Measurements from ENCODE around the gene NAV3.

NAV3 gene

DNA sequence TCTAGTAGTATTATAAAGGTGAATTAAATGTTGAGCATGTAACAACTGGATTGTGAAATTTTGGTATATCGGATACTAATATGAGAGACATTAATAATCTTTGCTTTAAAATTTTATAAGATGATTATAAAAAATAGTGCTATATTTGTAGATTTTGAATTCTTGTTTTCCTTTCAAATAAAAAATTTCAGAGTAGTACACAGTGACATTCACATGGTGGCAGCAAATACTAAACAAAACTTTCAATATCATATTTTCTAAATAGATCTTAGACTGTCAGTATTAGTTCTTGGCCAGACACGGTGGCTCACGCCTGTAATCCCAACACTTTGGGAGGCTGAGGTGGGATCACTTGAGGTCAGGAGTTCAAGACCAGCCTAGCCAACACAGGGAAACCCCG is 166.0 kb downstream of the NAV3 start:
- no peak for DNase-seq

- DNase-seq, result no peak
Observed at GRCh38 chr12:77998236-77998786, 167.6 kb downstream of the NAV3 start.

- DNase-seq, result no peak
Observed at GRCh38 chr12:77999074-77999715, 168.5 kb downstream of the NAV3 start.

DNA sequence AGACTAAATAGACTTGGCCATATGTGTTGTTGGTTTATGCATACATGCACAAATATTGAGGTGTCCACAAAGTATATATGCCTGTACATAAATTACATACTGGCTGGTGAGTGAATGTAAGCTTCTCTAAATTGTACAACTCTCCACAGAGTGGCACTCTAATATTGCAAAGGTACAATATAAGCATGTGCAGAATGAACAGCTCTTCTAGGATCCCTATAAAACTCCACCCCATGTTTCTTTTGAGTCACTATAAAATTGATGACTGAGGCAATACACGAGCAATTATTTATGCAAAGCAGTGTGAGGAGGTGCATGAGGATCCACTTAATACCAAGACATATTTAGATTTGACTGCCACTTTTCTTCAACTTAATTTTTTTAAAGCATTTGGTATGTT is 172.2 kb downstream of the NAV3 start:
- no peak for DNase-seq

- DNase-seq, result no peak
Observed at GRCh38 chr12:78004249-78005093, 173.8 kb downstream of the NAV3 start.

DNA sequence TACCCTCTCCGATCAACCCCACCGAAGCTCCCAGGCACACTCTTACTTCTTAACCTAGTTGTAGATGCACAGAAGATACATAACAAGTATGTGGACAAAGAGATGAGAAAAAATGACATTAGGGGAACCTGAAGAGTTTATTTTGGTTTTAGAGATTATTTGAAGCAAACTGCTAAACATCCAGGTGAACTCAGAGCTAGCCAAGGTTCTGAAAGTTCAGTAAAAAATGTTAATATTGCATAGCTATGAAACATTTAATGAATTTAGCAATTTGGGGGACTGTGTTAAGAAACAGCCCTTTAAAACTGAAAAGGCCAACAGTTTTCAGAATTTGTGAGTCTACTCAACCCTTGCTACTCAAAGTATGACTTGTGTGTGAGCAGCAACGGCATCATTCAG is 174.4 kb downstream of the NAV3 start:
- DNase-seq, result no peak

- no peak for DNase-seq
Observed at GRCh38 chr12:78007173-78007572, 176.5 kb downstream of the NAV3 start.

DNA sequence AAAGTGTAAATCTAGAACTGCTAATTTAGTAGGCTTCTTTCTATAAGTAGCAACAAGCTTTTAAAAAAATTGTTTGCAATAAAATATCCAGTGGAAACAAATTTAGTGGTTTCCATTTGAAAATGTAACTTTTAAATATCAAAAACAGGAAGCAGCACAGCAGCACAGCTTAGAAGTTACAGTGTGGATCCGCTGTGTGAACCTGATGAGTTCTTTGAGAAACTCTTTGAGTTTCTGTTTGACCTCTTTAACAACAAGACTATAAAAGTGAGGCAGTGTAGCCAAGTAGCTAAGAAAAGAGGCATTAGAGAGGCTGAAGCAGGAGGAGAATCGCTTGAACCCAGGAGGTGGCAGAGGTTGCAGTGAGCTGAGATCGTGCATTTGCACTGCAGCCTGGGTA is 178.3 kb downstream of the NAV3 start:
- DNase-seq, result no peak

GRCh38 chr12:78018171-78018910 is 187.6 kb downstream of the NAV3 start:
- DNase-seq, result no peak

DNA sequence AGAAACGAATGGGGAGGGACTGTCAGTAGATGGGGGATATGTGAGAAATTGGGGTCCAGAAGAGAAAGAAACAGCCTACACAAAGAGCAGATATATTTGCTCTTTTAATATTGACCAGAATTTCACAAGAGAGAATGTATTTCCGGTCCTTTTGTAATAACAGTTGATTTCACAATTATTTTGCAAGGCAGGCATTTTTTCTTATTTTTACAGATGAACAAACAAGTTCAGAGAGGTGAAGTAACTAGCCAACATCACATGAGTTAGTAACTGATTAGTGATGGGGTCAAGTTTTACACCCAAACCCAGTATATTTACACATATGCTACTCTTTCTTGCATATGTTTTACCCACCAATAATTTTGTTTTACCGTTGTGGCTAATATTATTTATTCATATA is 188.2 kb downstream of the NAV3 start:
- DNase-seq, result no peak

DNA sequence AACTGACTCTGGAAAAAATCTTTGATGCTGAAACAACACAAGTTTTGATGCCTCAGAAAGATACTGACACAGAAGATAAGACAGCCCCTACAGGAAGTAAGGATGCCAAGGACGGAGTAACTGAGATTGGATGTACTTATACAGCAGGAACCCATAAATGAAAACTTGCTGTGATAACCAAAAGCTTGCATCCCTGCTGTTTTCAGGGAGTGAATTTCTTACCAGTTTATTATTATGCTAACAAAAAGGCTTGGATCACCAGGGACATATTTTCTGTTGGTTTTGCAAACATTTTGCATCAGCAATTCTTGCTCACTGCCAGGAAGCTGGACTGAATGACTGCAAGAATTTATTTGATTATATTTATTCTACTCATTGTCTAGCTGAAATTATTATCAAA is 197.7 kb downstream of the NAV3 start:
- no peak for DNase-seq

DNA sequence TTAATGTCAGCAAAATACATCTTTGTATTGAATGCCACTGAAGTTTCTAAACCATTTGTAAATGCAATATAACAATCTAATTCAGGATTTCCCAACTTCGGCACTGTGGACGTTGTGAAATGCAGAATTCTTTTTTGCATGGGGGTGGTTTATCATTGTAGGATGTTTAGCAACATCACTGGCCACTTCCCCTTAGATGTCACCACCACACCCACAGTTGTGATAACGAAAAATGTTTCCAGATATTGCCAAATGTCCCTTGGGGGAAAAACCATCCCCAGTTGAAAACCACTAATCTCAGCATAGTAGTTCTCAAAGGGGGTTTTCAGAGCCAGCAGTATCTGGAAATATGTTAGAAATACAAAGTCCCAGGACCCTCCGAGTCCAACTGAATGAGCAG is 203.3 kb downstream of the NAV3 start:
- DNase-seq, result no peak

DNA sequence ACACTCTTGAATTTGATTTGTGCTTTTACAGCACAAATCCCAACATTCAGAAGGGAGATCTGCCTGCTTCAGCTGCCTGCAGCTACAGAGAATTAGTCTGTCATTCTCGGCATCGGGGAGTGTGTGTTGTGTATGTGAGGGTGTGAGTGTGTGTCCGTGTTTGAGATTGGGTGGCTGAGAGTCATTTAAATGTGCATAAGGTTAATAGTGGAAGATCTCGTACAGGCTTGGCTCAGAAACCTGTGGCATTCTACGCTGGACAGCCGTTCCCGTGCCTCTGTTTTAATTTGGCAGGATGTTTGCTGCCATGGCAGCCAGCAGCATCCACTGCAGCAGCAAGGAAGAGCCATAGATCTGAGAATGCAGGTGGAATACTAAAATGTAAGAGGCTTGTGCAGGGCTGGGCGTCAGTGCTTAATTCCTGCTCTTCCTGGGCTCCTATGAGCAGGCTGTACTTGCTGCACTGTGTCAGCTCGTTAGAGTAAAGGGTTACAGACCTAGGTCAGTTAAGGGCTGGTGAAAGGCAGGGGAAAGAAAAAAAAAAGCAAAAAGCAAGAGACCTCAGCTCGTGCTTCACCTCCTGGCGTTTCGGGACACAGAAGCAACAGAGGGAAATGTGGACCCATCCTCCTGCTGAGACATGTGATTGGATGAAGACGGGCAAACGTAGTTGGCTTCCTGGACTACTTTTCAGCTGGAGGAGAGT is 205.4 kb downstream of the NAV3 start:
- DNase-seq, result no peak

GRCh38 chr12:78036874-78037273 is 206.2 kb downstream of the NAV3 start:
- no peak for DNase-seq

DNA sequence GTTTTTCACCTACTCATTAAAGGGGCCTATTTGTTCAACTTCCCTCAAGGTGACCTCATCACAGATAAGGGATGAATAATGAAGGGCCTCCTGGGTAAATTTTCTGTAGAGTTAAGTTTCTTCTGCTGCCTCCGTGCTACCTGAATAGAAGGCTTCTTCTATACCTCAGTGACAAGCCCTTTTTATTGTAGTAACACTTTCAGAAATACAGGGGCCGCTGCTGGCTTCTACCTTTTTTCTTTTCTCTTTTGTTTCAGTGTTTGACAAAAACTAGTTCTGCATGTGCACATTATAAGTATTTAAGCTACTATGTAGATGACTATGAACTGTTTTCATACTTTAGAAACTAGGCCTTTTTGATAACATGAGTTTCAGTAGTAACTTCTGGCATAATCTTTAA is 207.0 kb downstream of the NAV3 start:
- DNase-seq, result no peak

- no peak for DNase-seq
Observed at GRCh38 chr12:78038541-78038940, 207.8 kb downstream of the NAV3 start.

DNA sequence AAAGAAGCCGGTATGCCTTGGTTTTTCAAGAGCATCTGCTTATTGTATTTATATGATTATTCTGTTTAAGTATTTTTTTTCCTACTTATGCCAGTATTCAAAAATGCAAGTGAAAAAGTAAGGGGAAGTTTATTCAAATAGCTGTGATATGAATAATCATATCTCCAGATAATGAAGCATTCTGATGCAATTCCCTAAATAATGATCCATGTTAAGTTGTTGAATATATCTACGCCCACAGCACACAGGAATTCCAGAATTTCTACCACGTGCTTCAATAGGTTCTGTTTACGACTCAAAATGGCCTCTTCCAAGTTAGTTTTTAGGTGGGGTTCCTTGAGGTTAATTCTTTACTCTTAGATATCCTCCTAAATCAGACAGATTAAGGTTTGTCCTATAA is 208.3 kb downstream of the NAV3 start:
- DNase-seq, result no peak

GRCh38 chr12:78040111-78040510 is 209.4 kb downstream of the NAV3 start:
- no peak for DNase-seq

GRCh38 chr12:78050790-78051189 is 220.1 kb downstream of the NAV3 start:
- no peak for DNase-seq

DNA sequence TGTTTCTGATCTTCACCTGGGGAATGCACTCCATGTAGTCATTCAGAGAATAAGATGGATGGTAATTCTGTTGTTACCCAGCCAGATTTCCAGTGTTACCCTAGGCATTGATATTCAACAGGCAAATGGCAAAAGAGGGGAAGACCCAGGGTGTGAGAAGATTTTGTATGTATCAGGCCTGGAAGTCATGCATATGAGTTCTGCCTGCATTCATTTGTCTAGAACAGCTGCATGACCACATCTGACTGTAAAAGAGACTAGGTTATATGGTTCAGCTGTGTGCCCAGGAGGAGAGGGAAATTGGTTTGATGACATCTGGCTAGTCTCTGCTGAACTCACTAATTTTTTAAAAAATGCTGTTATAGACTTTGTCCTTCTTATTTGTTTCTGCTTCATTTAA is 224.9 kb downstream of the NAV3 start:
- no peak for DNase-seq

DNA sequence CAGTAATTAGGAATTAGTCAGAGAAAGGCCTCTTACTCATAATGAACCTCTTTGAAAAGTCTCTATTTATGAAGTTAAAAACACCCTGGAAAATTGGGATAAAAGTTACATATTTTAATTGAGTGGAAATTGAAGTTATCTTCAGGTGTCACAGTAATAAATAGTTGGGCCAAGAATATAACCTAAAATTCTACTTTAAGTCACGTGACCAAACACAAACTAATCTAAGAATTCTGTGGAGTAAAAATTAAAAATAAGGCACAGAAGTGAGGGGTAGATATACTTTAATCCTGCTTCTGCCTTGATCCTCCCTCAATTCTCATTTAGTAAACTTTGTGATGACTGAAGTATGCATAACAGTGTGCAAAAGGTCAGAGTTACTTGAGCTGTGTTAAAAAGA is 226.4 kb downstream of the NAV3 start:
- DNase-seq, result no peak

DNA sequence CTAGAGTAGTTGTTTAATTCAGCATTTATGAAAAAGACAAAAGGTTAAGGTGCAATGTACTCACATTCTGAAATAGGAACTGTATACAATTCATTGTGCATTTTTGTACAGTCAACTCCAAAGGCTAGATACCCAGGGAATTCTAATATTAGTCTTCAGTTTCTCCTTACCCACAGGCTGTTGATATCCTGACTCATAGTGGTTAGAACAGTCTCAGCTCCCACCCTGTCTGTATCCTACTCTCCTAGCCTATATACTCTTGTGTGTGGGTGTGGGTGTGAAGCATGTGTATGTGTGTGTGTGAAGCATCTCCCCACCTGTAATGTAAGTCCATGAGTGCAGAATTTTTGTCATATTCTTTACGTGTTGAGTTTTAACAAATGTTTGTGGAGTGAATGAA is 229.5 kb downstream of the NAV3 start:
- DNase-seq, result no peak

- no peak for DNase-seq
Observed at GRCh38 chr12:78062786-78063185, 232.1 kb downstream of the NAV3 start.
